ENCODE results near the gene DDI2. TPM values are rescaled to one million over a fixed set of nuclear protein-coding genes. Genes with fewer than 3 reads are reported as not detected.

The DDI2 gene
- total RNA-seq, 1 donor from 2014 or later, result 13.0 TPM

GRCh38 chr1:15605398-15606383, 11.6 kb upstream of the DDI2 start:
- no peak for DNase-seq (ENCODE audit: low read depth in 2 of 2)

GRCh38 chr1:15609631-15610030, 7.6 kb upstream of the DDI2 start:
- DNase-seq (ENCODE audit: low read depth in 2 of 2), result no peak

- no peak for DNase-seq (ENCODE audit: low read depth in 2 of 2)
Observed at GRCh38 chr1:15610167-15610566, 7.1 kb upstream of the DDI2 start.

GRCh38 chr1:15616373-15617172, 685 bp upstream of the DDI2 start:
- DNase-seq (ENCODE audit: low read depth in 2 of 2), result no peak

- peak in 1 of 2 donors; percentile 18 for DNase-seq (ENCODE audit: low read depth in 2 of 2)
Observed at GRCh38 chr1:15618077-15618654, 908 bp downstream of the DDI2 start.

GRCh38 chr1:15618655-15619525, 1.6 kb downstream of the DDI2 start:
- peak in 1 of 2 donors; percentile 23 for DNase-seq (ENCODE audit: low read depth in 2 of 2)

- peak; percentile 43 to 92 for DNase-seq (ENCODE audit: low read depth in 2 of 2)
Observed at GRCh38 chr1:15620155-15620545, 2.9 kb downstream of the DDI2 start.

GRCh38 chr1:15620902-15621682, 3.8 kb downstream of the DDI2 start:
- no peak for DNase-seq (ENCODE audit: low read depth in 2 of 2)

GRCh38 chr1:15621975-15622374, 4.7 kb downstream of the DDI2 start:
- no peak for DNase-seq (ENCODE audit: low read depth in 2 of 2)

GRCh38 chr1:15622712-15623373, 5.6 kb downstream of the DDI2 start:
- no peak for DNase-seq (ENCODE audit: low read depth in 2 of 2)

- DNase-seq (ENCODE audit: low read depth in 2 of 2), result no peak
Observed at GRCh38 chr1:15623435-15623834, 6.2 kb downstream of the DDI2 start.

- no peak for DNase-seq (ENCODE audit: low read depth in 2 of 2)
Observed at GRCh38 chr1:15624133-15624714, 7.0 kb downstream of the DDI2 start.

GRCh38 chr1:15625056-15625917, 8.0 kb downstream of the DDI2 start:
- no peak for DNase-seq (ENCODE audit: low read depth in 2 of 2)

GRCh38 chr1:15626269-15626950, 9.2 kb downstream of the DDI2 start:
- DNase-seq (ENCODE audit: low read depth in 2 of 2), result no peak

GRCh38 chr1:15627343-15627988, 10.2 kb downstream of the DDI2 start:
- peak in 1 of 2 donors; percentile 8 for DNase-seq (ENCODE audit: low read depth in 2 of 2)

- no peak for DNase-seq (ENCODE audit: low read depth in 2 of 2)
Observed at GRCh38 chr1:15628003-15628402, 10.7 kb downstream of the DDI2 start.

- no peak for DNase-seq (ENCODE audit: low read depth in 2 of 2)
Observed at GRCh38 chr1:15633756-15634420, 16.6 kb downstream of the DDI2 start.
